ENCODE data around the gene CHD5. TPM values are rescaled to one million over a fixed set of nuclear protein-coding genes. Genes with fewer than 3 reads are reported as not detected.

CHD5 gene
- total and polyA plus RNA-seq, 2 experiments from 2014 or later: 0.11 to 0.24 TPM

DNA sequence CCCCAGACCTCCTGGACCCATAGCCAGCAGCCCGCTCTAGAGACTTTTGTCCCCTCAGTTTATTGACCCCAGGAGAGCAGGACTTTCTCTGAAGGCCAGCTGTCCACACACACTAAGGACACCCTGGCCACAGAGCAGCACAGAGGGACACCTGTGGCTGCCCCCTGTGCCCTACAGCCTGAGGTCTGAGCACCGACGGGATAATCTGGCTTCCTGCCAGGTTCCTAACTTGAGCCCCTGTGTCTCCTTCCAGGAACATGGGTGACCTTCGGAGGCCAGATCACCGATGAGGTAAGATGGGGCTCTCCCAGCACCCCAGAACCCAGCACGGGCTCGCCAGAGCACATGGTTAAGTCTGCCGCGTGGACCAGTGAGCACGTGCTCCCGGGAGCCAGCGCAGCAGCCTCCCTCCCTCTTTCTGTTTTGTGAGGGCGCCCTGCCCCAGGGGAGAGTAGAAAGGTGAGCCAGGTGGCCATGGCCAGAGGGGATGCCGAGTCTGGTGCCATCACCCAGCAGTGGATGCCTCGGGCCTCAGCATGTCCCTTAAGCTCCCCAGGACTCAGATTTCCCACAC, 106.6 kb downstream of the CHD5 start:
- no peaks in the 10 kb centered on the region for H3K36me3 ChIP-seq
- H3K27me3 ChIP-seq: no peaks in the 10 kb centered on the region
- H3K27ac ChIP-seq: no peak overlapping the region
- no peak for DNase-seq (ENCODE audit: low read depth in 1 of 2, low spot score in 1 of 2)
- H3K9me3 ChIP-seq (ENCODE audit: low read depth): no peaks in the 10 kb centered on the region
- no peaks in the 10 kb centered on the region for H3K4me1 ChIP-seq (ENCODE audit: low read depth)
- TF ChIP-seq, protein P1, sequence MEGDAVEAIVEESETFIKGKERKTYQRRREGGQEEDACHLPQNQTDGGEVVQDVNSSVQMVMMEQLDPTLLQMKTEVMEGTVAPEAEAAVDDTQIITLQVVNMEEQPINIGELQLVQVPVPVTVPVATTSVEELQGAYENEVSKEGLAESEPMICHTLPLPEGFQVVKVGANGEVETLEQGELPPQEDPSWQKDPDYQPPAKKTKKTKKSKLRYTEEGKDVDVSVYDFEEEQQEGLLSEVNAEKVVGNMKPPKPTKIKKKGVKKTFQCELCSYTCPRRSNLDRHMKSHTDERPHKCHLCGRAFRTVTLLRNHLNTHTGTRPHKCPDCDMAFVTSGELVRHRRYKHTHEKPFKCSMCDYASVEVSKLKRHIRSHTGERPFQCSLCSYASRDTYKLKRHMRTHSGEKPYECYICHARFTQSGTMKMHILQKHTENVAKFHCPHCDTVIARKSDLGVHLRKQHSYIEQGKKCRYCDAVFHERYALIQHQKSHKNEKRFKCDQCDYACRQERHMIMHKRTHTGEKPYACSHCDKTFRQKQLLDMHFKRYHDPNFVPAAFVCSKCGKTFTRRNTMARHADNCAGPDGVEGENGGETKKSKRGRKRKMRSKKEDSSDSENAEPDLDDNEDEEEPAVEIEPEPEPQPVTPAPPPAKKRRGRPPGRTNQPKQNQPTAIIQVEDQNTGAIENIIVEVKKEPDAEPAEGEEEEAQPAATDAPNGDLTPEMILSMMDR (IDR thresholded peaks at IDR 0.05; ENCODE audit: low read depth, low read length): no peak
- no peak overlapping the region for H3K4me3 ChIP-seq

DNA sequence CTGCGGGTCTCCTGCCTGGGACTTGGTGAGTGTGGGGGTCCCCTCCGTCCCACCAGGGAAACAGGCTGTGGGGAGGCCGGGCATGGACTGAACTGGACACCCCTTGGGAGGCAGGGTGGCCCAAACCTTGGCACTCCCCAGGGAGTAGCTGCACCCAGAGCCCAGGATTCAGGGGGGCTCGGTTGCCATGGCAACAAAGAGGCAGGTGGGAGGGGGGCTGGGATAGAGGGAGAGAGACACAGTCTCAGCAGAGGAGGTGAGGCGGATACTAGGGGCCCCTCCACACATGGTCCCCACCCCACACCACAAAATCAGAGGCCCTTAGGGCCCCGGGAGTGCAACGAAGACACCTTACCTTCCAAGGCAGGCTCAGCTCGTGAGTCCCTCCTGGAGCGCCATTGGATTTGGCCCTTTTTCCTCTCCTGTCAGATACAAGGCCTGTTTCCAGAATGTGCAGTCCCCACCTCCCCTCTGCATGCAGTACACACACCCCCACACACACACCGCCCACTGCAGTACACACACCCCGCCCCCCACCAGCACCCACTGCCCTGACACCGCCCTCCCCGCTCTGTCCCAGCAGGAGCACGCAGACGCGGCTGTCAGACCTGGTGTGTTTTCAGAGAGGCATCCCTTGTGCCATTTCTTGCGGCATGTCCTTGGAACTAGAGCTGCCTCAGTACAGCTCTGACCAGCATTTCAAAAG, 107.2 kb downstream of the CHD5 start:
- Histone ChIP-seq H3K27me3 (no peaks in the 10 kb centered on the region), H3K4me1 (ENCODE audit: low read depth) (no peaks in the 10 kb centered on the region), H3K27ac (no peak overlapping the region), H3K9me3 (ENCODE audit: low read depth) (no peaks in the 10 kb centered on the region), H3K4me3 (no peak overlapping the region), H3K36me3 (no peaks in the 10 kb centered on the region)
- DNase-seq (ENCODE audit: low read depth in 1 of 2, low spot score in 1 of 2): no peak
- TF ChIP-seq, protein P1 (IDR thresholded peaks at IDR 0.05; ENCODE audit: low read depth, low read length): no peak

DNA sequence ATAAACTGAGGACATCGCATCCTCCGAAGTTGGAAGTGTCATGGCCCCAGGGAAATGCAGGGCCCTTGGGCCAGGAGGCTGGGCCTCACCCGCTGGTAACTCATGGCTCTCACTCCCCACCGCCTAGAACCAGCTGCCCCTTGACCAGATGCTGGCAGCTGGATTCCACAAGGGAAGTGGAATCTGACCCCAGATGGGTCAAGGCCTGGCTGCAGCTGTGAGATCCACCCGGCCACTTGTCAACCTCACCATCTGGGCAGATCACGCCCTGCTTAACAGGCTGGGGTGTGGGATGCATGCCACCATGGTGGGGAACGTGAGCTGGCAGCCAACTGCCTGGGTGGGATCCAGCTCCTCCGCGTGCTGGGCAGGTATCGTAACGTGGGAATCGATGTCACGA, 108.9 kb downstream of the CHD5 start:
- H3K4me3 ChIP-seq: no peak overlapping the region
- no peaks in the 10 kb centered on the region for H3K36me3 ChIP-seq
- TF ChIP-seq, protein P1 (IDR thresholded peaks at IDR 0.05; ENCODE audit: low read depth, low read length): no peak
- H3K27ac ChIP-seq: no peak overlapping the region
- H3K4me1 ChIP-seq (ENCODE audit: low read depth): no peaks in the 10 kb centered on the region
- no peaks in the 10 kb centered on the region for H3K9me3 ChIP-seq (ENCODE audit: low read depth)
- no peak for DNase-seq (ENCODE audit: low read depth in 1 of 2, low spot score in 1 of 2)
- H3K27me3 ChIP-seq: no peaks in the 10 kb centered on the region

GRCh38 chr1:6070450-6070974, 109.6 kb downstream of the CHD5 start:
- TF ChIP-seq, protein P1 (IDR thresholded peaks at IDR 0.05; ENCODE audit: low read depth, low read length): no peak
- H3K27ac ChIP-seq: no peak overlapping the region
- H3K36me3 ChIP-seq: no peaks in the 10 kb centered on the region
- H3K27me3 ChIP-seq: no peaks in the 10 kb centered on the region
- H3K4me1 ChIP-seq (ENCODE audit: low read depth): no peaks in the 10 kb centered on the region
- no peak overlapping the region for H3K4me3 ChIP-seq
- DNase-seq (ENCODE audit: low read depth in 1 of 2, low spot score in 1 of 2): no peak
- no peaks in the 10 kb centered on the region for H3K9me3 ChIP-seq (ENCODE audit: low read depth)

- H3K4me3 ChIP-seq: no peak overlapping the region
- TF ChIP-seq, protein P1 (IDR thresholded peaks at IDR 0.05; ENCODE audit: low read depth, low read length): no peak
- H3K4me1 ChIP-seq (ENCODE audit: low read depth): no peaks in the 10 kb centered on the region
- no peak overlapping the region for H3K27ac ChIP-seq
- no peaks in the 10 kb centered on the region for H3K27me3 ChIP-seq
- DNase-seq (ENCODE audit: low read depth in 1 of 2, low spot score in 1 of 2): no peak
- no peaks in the 10 kb centered on the region for H3K9me3 ChIP-seq (ENCODE audit: low read depth)
- H3K36me3 ChIP-seq: no peaks in the 10 kb centered on the region
Measured at GRCh38 chr1:6069573-6069972, 110.5 kb downstream of the CHD5 start.

Data from cardiac muscle cell (in vitro differentiated cells and primary cell).